Heart right ventricle (tissue), 16 donors: ENCODE results near the gene EPHA8. TPM values are rescaled to one million over a fixed set of nuclear protein-coding genes. Genes with fewer than 3 reads are reported as not detected.

Experiments
- ATAC-seq, 8 donors: fragments of 200-7000 bp; cut with Tn5 transposase; one replicate each; pipeline ENCODE4 v1.9.1; 2020; ENCODE audit warnings: mild to moderate bottlenecking in 8 of 8, moderate library complexity in 8 of 8, moderate number of reproducible peaks in 1 of 8
- DNase-seq, 2 donors: peaks; one replicate each; pipeline ENCODE4 v3.0.0-alpha.2; 2020
- H3K27ac ChIP-seq, 10 donors: fragments of 200-600 bp; sonication (generic) in 2 of 10; one replicate each; pipeline versions ENCODE4 v1.5.0 to v1.8.0; 2020 to 2022; ENCODE audit warnings: mild to moderate bottlenecking in 3 of 10
- H3K27me3 ChIP-seq, 7 donors: fragments of 200-600 bp; one replicate each; pipeline ENCODE4 v1.8.0; 2021 to 2022; ENCODE audit warnings: mild to moderate bottlenecking in 2 of 7
- H3K36me3 ChIP-seq, 9 donors: fragments of 200-600 bp; sonication (generic) in 1 of 9; one replicate each; pipeline versions ENCODE4 v1.5.0 to v1.8.0; 2020 to 2022; ENCODE audit warnings: mild to moderate bottlenecking in 2 of 9
- H3K4me1 ChIP-seq, 9 donors: fragments of 200-600 bp; sonication (generic) in 1 of 9; one replicate each; pipeline versions ENCODE4 v1.5.0 to v1.8.0; 2020 to 2022; ENCODE audit warnings: mild to moderate bottlenecking in 4 of 9
- H3K4me3 ChIP-seq, 10 donors: fragments of 200-600 bp; sonication (generic) in 2 of 10; one replicate each; pipeline versions ENCODE4 v1.5.0 to v1.8.0; 2020 to 2022; ENCODE audit warnings: mild to moderate bottlenecking in 7 of 10, moderate library complexity in 2 of 10
- H3K9me3 ChIP-seq, 11 donors: fragments of 200-600 bp in 10 of 11; sonication (generic) in 2 of 11; one replicate each; pipeline versions ENCODE4 v1.5.0 to v1.8.0; 2013 to 2022; ENCODE audit warnings: mild to moderate bottlenecking in 2 of 11, control low read depth in 1 of 11, moderate library complexity in 1 of 11
- WGBS, 2 donors: extraction: QIAGEN DNeasy Blood & Tissue Kit; methylation state at CpG; one replicate each; pipeline ENCODE4 v1.1.7; 2013; ENCODE audit warnings: inconsistent platforms in 1 of 2; 5-methylcytosine and 5-hydroxymethylcytosine counted together
- intact Hi-C, 10 donors: fragments of 100-400 bp; cut with DNase I; formaldehyde crosslinking; loops; one replicate each; pipeline versions ENCODE4 v1.11.1 to v1.14.2; 2022
- polyA plus RNA-seq, 2 donors: library from polyadenylated mRNA; stranded (reverse); fragments of 200-250 nt; gene quantifications; one replicate each; pipeline ENCODE4 v1.2.3, GENCODE V29; 2013
- total RNA-seq, 10 donors: library from RNA; stranded (reverse); fragmentation: NEBNext Ultra II Directional in 3 of 10; extraction: Animal tissue kit (Norgen Biotek cat#: 25700) in 3 of 10; gene quantifications; one replicate each; pipeline versions ENCODE4 v1.2.1 to v1.2.4, GENCODE V29; 2021 to 2023
- TF ChIP-seq, protein P1 (sequence below), 9 donors: fragments of 200-600 bp; sonication (generic) in 2 of 9; IDR thresholded peaks; one replicate each; pipeline versions ENCODE4 v1.5.0 to v1.8.0; 2021 to 2022; ENCODE audit warnings: antibody characterized with exemption in 9 of 9, mild to moderate bottlenecking in 5 of 9, moderate library complexity in 1 of 9
- donor health status: Arrhythmogenic right ventricular cardiomyopathy.
- donor health status: ischemic (EF 13 %, LVEDD 7.1; RV severe dilation, severe dysfunction).
- donor health status: healthy with polysubstance abuse.
- donor health status: DM: no; HTN: yes; CAD: no.
- donor health status: DM: no; HTN: no; CAD: no.
- donor health status: ischemic (EF 25% LVEDD 6.9; RV normal size, moderate dysfunction).
- donor health status: ischemic (EF 25% LVEDD 5.7; RV mildly dilated, moderate dysfunction).
- donor health status: healthy.
- donor health status: DM: yes; HTN: yes; CAD: no.
- donor health status: Ischemic cardiomyopathy.
- donor health status: ischemic (EF 35%, LVEDD 5.7; RV mildly dilated, moderate dysfunction).
- donor health status: nonischemic (EF 11% LVEDD 7.7; RV severe dilation, severe dysfunction).
- donor health status: DM: yes; HTN: yes; CAD: no.
- donor health status: PGD.
- donor health status: ischemic (EF 29% LVEDD 5.4; RV normal size, mild dysfunction).
- donor health status: nonischemic (EF 23%, LVEDD 6.1; RV moderate dilation, normal function).

The EPHA8 gene
- total and polyA plus RNA-seq, 12 donors: 0.12 to 0.30 TPM; not detected in 10

DNA sequence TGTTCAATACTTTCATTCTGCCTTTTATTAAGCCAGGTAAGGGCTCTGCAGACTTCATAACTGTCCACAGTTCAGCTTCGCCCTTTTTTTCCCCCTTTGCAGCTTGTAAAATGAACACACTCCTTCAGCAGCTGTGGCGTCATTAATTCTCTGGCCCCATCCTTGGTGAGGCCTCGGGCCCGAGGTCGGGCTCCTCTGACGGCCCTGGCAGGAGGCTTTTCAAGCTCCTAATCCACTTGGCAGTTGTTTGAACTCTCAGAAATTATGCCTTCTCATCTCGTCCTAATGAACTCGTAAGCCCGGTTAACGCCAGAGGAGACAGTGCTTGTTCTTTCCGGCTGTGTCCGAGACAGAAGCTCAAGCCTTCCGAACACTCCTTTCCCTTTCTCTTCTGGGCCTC lies 18.1 kb upstream of the EPHA8 start:
- Histone ChIP-seq H3K4me3 (no peak overlapping the region), H3K36me3 (no peaks in the 10 kb centered on the region), H3K27me3 (peaks cover 0 to 60% (median 45%) of the 10 kb centered on the region in 7 donors), H3K9me3 (no peaks in the 10 kb centered on the region), H3K27ac (no peak overlapping the region), H3K4me1 (no peaks in the 10 kb centered on the region)
- ATAC-seq (no peak), DNase-seq (no peak)
- TF ChIP-seq, protein P1, sequence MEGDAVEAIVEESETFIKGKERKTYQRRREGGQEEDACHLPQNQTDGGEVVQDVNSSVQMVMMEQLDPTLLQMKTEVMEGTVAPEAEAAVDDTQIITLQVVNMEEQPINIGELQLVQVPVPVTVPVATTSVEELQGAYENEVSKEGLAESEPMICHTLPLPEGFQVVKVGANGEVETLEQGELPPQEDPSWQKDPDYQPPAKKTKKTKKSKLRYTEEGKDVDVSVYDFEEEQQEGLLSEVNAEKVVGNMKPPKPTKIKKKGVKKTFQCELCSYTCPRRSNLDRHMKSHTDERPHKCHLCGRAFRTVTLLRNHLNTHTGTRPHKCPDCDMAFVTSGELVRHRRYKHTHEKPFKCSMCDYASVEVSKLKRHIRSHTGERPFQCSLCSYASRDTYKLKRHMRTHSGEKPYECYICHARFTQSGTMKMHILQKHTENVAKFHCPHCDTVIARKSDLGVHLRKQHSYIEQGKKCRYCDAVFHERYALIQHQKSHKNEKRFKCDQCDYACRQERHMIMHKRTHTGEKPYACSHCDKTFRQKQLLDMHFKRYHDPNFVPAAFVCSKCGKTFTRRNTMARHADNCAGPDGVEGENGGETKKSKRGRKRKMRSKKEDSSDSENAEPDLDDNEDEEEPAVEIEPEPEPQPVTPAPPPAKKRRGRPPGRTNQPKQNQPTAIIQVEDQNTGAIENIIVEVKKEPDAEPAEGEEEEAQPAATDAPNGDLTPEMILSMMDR (IDR thresholded peaks at IDR 0.05): no peak
- intact Hi-C loops: loop anchor here in 1 of 10 donors (10.0 kb wide), 1 partner anchor 90 kb away; the partner anchor contains the start of gene C1QA
- 67 to 69% methylated on average over 13 of the region's 13 CpGs for WGBS, 2 donors

DNA sequence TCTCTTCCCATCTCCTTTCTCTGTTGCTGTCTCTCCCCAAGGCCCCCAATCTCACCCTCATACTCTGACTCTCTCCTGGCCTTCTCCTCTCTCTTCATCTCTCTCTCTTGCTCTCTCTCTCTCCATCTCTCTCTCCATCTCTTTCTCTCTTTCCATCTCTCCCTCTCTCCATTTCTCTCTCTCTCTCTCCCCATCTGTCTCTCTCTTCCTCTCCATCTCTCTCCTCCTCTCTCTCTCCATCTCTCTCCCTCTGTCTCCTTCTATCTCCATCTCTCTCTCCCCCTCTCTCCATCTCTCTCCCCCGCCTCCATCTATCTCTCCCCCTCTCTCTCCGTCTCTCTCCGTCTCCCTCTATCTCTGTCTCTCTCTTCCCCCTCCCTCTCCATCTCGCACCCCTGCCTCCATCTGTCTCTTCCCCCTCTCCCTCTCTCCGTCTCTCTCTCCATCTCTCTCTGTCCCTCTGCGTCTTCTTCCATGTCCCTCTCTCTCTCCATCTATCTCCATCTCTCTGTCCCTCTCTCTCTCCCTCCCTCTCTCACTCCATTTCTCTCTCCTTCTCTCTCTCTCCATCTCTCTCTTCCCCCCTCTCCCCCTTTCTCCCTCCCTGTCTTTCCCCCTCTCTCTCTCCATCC lies 16.0 kb upstream of the EPHA8 start:
- Histone ChIP-seq H3K4me1 (no peaks in the 10 kb centered on the region), H3K27ac (no peak overlapping the region), H3K27me3 (peaks cover 0 to 79% (median 61%) of the 10 kb centered on the region in 7 donors), H3K36me3 (no peaks in the 10 kb centered on the region), H3K4me3 (no peak overlapping the region), H3K9me3 (no peaks in the 10 kb centered on the region)
- intact Hi-C loops: loop anchor here in 1 of 10 donors (10.0 kb wide), 1 partner anchor 87 kb away; the partner anchor contains the start of gene C1QA
- DNase-seq (no peak), ATAC-seq (no peak)
- TF ChIP-seq, protein P1 (IDR thresholded peaks at IDR 0.05): no peak
- 73 to 75% methylated on average over 6 of the region's 6 CpGs for WGBS, 2 donors

DNA sequence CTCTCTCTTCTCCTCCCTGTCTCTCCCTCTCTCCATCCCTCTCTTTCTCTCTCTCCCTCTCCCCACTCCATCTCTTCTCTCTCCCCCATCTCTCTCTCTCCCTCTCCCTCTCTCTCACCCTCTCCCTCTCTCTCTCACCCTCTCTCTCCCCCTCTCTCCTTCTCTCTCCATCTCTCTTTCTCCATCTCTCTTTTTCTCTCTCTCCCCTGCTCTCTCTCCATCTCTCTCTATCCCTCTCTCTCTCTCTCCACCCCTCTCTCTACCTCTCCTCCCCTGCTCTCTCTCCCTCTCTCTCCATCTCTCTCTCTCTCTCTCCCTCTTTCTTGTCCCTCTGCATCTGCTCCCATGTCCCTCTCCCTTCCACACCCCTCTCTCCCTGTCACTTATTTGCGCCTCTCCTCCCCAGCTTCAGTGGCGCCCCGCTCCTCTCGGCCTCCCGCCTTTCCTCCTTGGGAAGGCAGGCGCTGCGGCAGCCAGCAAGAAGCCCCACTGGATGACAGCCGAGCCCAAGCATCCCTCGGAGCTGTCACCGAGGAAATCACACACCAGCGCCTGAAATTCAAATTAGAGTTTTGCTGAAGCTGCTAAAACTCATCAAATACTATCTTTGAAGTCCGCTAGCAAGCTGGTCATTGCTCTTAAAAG lies 15.3 kb upstream of the EPHA8 start:
- DNase-seq (no peak), ATAC-seq (no peak)
- Histone ChIP-seq H3K4me1 (no peaks in the 10 kb centered on the region), H3K27me3 (peaks cover 0 to 85% (median 68%) of the 10 kb centered on the region in 7 donors), H3K36me3 (no peaks in the 10 kb centered on the region), H3K4me3 (no peak overlapping the region), H3K27ac (no peak overlapping the region), H3K9me3 (no peaks in the 10 kb centered on the region)
- TF ChIP-seq, protein P1 (IDR thresholded peaks at IDR 0.05): no peak
- WGBS, 2 donors: 13 to 16% methylated on average over 12 of the region's 12 CpGs
- intact Hi-C loops: loop anchor here in 1 of 10 donors (10.0 kb wide), 1 partner anchor 87 kb away; the partner anchor contains the start of gene C1QA

DNA sequence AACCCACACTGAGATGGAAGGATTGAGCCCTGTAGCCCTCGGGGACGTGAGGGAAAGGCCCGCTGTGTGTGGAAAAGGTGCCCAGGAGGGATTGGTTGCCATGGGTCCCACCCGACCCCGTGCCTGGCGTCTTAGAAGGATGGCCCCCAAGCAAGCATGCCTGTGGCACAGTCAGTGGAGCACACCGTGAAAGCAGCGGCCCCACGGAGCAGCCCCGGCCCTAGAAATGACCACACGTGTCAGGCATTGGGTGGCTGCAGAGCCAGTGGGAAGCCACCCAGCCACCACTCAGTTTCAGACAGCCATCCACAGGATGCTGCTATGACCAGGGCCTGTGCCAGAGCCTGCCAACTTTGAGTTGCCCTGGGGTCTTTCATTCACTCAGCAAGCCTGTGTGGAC lies 13.3 kb upstream of the EPHA8 start:
- Histone ChIP-seq H3K27ac (no peak overlapping the region), H3K4me3 (no peak overlapping the region), H3K36me3 (no peaks in the 10 kb centered on the region), H3K4me1 (no peaks in the 10 kb centered on the region), H3K27me3 (peaks cover 0 to 88% (median 66%) of the 10 kb centered on the region in 7 donors), H3K9me3 (no peaks in the 10 kb centered on the region)
- ATAC-seq (no peak), DNase-seq (no peak)
- intact Hi-C loops: no loop called here
- WGBS, 2 donors: 85% methylated on average over 11 of the region's 11 CpGs
- TF ChIP-seq, protein P1 (IDR thresholded peaks at IDR 0.05): no peak
